Mucosa of descending colon (tissue), 3 donors: ENCODE data around the gene VMP1. TPM values are rescaled to one million over a fixed set of nuclear protein-coding genes. Genes with fewer than 3 reads are reported as not detected.
"Not testable (repeated sequence)": the region's sequence is repeated elsewhere in the genome, so short reads cannot be mapped to it uniquely, and the experiment has no call there.

Experiments used
- ATAC-seq: fragments of 200-7000 bp; cut with Tn5 transposase; one replicate; pipeline ENCODE4 v1.9.1; 2020; ENCODE audit warnings: mild to moderate bottlenecking, moderate library complexity
- DNase-seq, 3 donors: peaks; one replicate each; pipeline ENCODE4 v3.0.0-alpha.2; 2020
- H3K36me3 ChIP-seq: fragments of 200-600 bp; one replicate; pipeline ENCODE4 v1.8.0; 2021; ENCODE audit warnings: low read depth, mild to moderate bottlenecking
- H3K4me1 ChIP-seq: fragments of 200-600 bp; one replicate; pipeline ENCODE4 v1.8.0; 2021; ENCODE audit warnings: low read depth, mild to moderate bottlenecking
- H3K4me3 ChIP-seq: fragments of 200-600 bp; one replicate; pipeline ENCODE4 v1.8.0; 2021; ENCODE audit warnings: mild to moderate bottlenecking
- H3K9me3 ChIP-seq: fragments of 200-600 bp; one replicate; pipeline ENCODE4 v1.8.0; 2021; ENCODE audit warnings: mild to moderate bottlenecking
- CTCF ChIP-seq: fragments of 200-600 bp; IDR thresholded peaks from one replicate; pipeline ENCODE4 v1.8.0; 2022; ENCODE audit warnings: antibody characterized with exemption, mild to moderate bottlenecking
- intact Hi-C, 2 donors: fragments of 100-400 bp; cut with DNase I in 1 of 2; cut with micrococcal nuclease in 1 of 2; formaldehyde crosslinking; loops; one replicate each; pipeline versions ENCODE4 v1.11.0 to v1.11.1; 2022; cut with DNase I, micrococcal nuclease
- total RNA-seq, 3 donors: library from RNA; stranded (reverse); fragmentation: NEBNext Ultra II Directional in 2 of 3; extraction: Animal tissue kit (Norgen Biotek cat#: 25700) in 2 of 3; gene quantifications; one replicate each; pipeline versions ENCODE4 v1.2.1 to v1.2.4, GENCODE V29; 2021 to 2023
- donor health status: DM: no; HTN: no; CAD: no; lungs with moderate emphysema.
- donor health status: DM: no; HTN: no; CAD: no.
- donor health status: DM: no; HTN: yes; CAD: no.

VMP1 gene
- total RNA-seq, 3 donors from 2014 or later, result 257 to 361 (median 266) TPM

- peak in 1 of 3 donors; percentile 54 for DNase-seq
- ATAC-seq, result no peak
- intact Hi-C loops, result loop anchor here in 1 of 2 donors (10.0 kb wide), 1 partner anchor 53 kb away; no protein-coding TSS in a partner anchor
These were observed 130.8 kb downstream of the VMP1 start for GRCh38 chr17:59838052-59838916.

GRCh38 chr17:59839651-59840328 is 132.3 kb downstream of the VMP1 start:
- Histone ChIP-seq H3K9me3 (no peaks in the 10 kb centered on the region), H3K4me3 (peak overlapping the region; percentile 68), H3K36me3 (no peaks in the 10 kb centered on the region), H3K4me1 (peaks cover 41% of the 10 kb centered on the region)
- no peak for ATAC-seq
- intact Hi-C loops, result loop anchor here in 1 of 2 donors (10.0 kb wide), 1 partner anchor 55 kb away; no protein-coding TSS in a partner anchor
- peak in 1 of 3 donors; percentile 30 for DNase-seq
- TF ChIP-seq CTCF, result no peak

More at GRCh38 chr17:59838052-59838916, 130.8 kb downstream of the VMP1 start:
- Histone ChIP-seq H3K4me1 (peaks cover 28% of the 10 kb centered on the region), H3K4me3 (peak overlapping the region; percentile 68), H3K36me3 (no peaks in the 10 kb centered on the region), H3K9me3 (no peaks in the 10 kb centered on the region)
- TF ChIP-seq CTCF, result no peak

GRCh38 chr17:59840329-59841090 is 133.1 kb downstream of the VMP1 start:
- Histone ChIP-seq H3K4me1 (peaks cover 45% of the 10 kb centered on the region), H3K4me3 (peak overlapping the region; percentile 68), H3K9me3 (no peaks in the 10 kb centered on the region), H3K36me3 (no peaks in the 10 kb centered on the region)
- TF ChIP-seq CTCF, result no peak
- DNase-seq (no peak), ATAC-seq (no peak)
- intact Hi-C loops, result no loop called here

- H3K36me3 ChIP-seq, H3K9me3 ChIP-seq, intact Hi-C loops, ATAC-seq: not testable (repeated sequence)
- peak overlapping the region; percentile 68 for H3K4me3 ChIP-seq
- peak in 1 of 3 donors; percentile 45 for DNase-seq
- H3K4me1 ChIP-seq, result peaks cover 44% of the 10 kb centered on the region
These were observed 133.8 kb downstream of the VMP1 start for GRCh38 chr17:59841091-59841881.

- peaks cover 44% of the 10 kb centered on the region for H3K4me1 ChIP-seq
- intact Hi-C loops, ATAC-seq, H3K4me3 ChIP-seq, H3K9me3 ChIP-seq, DNase-seq, H3K36me3 ChIP-seq: not testable (repeated sequence)
These were observed 134.4 kb downstream of the VMP1 start for GRCh38 chr17:59841882-59842263.
